Islet of Langerhans (tissue), 1 donor: ENCODE data around the gene SLC16A3.

ENCODE experiments used
- FAIRE-seq: peaks from one replicate; lab custom pipeline; 2011; peaks lifted over from hg19 to GRCh38; lab: Jason Lieb, UNC

The SLC16A3 gene

GRCh38 chr17:82237083-82237745 is 8.4 kb downstream of the SLC16A3 start:
- FAIRE-seq = no peak

- FAIRE-seq = no peak
Observed at GRCh38 chr17:82237746-82238471, 9.1 kb downstream of the SLC16A3 start.

GRCh38 chr17:82238472-82239201 is 9.8 kb downstream of the SLC16A3 start:
- no peak for FAIRE-seq

- no peak for FAIRE-seq
Observed at GRCh38 chr17:82239401-82239925, 10.6 kb downstream of the SLC16A3 start.

GRCh38 chr17:82239926-82240505 is 11.2 kb downstream of the SLC16A3 start:
- no peak for FAIRE-seq

- no peak for FAIRE-seq
Observed at GRCh38 chr17:82240506-82241182, 11.8 kb downstream of the SLC16A3 start.

GRCh38 chr17:82241183-82241925 is 12.5 kb downstream of the SLC16A3 start:
- FAIRE-seq = no peak

GRCh38 chr17:82241926-82242697 is 13.3 kb downstream of the SLC16A3 start:
- FAIRE-seq = no peak

- no peak for FAIRE-seq
Observed at GRCh38 chr17:82242698-82242976, 13.8 kb downstream of the SLC16A3 start.

GRCh38 chr17:82242977-82243647 is 14.3 kb downstream of the SLC16A3 start:
- no peak for FAIRE-seq

- FAIRE-seq = no peak
Observed at GRCh38 chr17:82243648-82244412, 15.0 kb downstream of the SLC16A3 start.

GRCh38 chr17:82244413-82245133 is 15.7 kb downstream of the SLC16A3 start:
- FAIRE-seq = no peak

- no peak for FAIRE-seq
Observed at GRCh38 chr17:82245134-82246039, 16.5 kb downstream of the SLC16A3 start.

- FAIRE-seq = no peak
Observed at GRCh38 chr17:82246040-82246364, 17.2 kb downstream of the SLC16A3 start.

- no peak for FAIRE-seq
Observed at GRCh38 chr17:82246365-82247181, 17.7 kb downstream of the SLC16A3 start.

- no peak for FAIRE-seq
Observed at GRCh38 chr17:82247182-82247823, 18.5 kb downstream of the SLC16A3 start.
